SH-SY5Y (cell line): Measurements from ENCODE around the gene OR52B6.

Experiments used
- GATA2 ChIP-seq: IDR thresholded peaks from 2 replicates; pipeline ENCODE4 v1.6.1; 2011; ENCODE audit warnings: mild to moderate bottlenecking, low read depth, low read length
- GATA3 ChIP-seq: IDR thresholded peaks from 2 replicates; pipeline ENCODE4 v1.6.1; 2011; ENCODE audit warnings: low read depth, mild to moderate bottlenecking, low read length, moderate library complexity

DNA sequence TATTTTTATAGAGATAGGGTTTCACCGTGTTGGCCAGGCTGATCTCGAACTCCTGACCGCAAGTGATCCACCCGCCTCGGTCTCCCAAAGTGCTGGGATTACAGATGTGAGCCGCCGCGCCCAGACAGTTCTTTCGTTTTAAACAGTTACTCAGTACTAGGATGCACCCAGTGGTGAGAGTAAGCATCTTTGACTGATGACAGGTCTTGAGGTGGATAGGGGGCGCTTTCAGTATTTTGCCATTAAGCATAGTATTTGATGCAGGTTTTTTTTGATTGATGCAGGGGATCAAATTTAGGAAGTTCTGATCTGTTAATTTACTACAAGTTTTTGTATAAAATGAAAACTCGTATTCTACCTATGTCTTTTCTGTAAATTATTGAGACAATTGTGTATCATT, 30.9 kb downstream of the OR52B6 start:
- TF ChIP-seq GATA3 (no peak), GATA2 (no peak)
